A549 (cell line): ENCODE results near the gene RBM26.

ENCODE experiments used
- BCL3 ChIP-seq: fragments of >200 bp; sonication (Bioruptor Twin); formaldehyde crosslinking; IDR thresholded peaks from 3 replicates; pipeline ENCODE4 v1.6.1; 2016
- CBX2 ChIP-seq: fragments of 200-600 bp; sonication (generic); IDR thresholded peaks from 2 replicates; pipeline ENCODE4 v1.6.1; 2016; ENCODE audit warnings: low read depth, mild to moderate bottlenecking, borderline replicate concordance
- JUNB ChIP-seq: fragments of >200 bp; sonication (Bioruptor Twin); formaldehyde crosslinking; IDR thresholded peaks from 2 replicates; pipeline ENCODE4 v1.6.1; 2016
- KDM5A ChIP-seq: fragments of 200-600 bp; sonication (generic); IDR thresholded peaks from 2 replicates; pipeline ENCODE4 v1.6.1; 2016; ENCODE audit warnings: antibody characterized with exemption, mild to moderate bottlenecking
- MAFK ChIP-seq: fragments of 450-650 bp; IDR thresholded peaks from 2 replicates; pipeline ENCODE4 v1.6.1; 2014; ENCODE audit not compliant: partially characterized antibody
- MAZ ChIP-seq: fragments of 150-350 bp; IDR thresholded peaks from 2 replicates; pipeline ENCODE4 v1.6.1; 2014; ENCODE audit warnings: antibody characterized with exemption, low read depth, low read length, borderline replicate concordance
- NR3C1 ChIP-seq: fragments of >200 bp; sonication (Bioruptor Twin); formaldehyde crosslinking; IDR thresholded peaks from 3 replicates; pipeline ENCODE4 v1.6.1; 2017
- POLR2AphosphoS2 ChIP-seq: conservative IDR thresholded peaks from 2 replicates; pipeline ENCODE4 v1.6.1; 2012; ENCODE audit warnings: low read length, improper control_type of control experiment, inconsistent platforms
- TF ChIP-seq, protein P1 (sequence below): fragments of >200 bp; sonication (Bioruptor Twin); formaldehyde crosslinking; IDR thresholded peaks from 3 replicates; pipeline ENCODE4 v1.5.1; 2016

DNA sequence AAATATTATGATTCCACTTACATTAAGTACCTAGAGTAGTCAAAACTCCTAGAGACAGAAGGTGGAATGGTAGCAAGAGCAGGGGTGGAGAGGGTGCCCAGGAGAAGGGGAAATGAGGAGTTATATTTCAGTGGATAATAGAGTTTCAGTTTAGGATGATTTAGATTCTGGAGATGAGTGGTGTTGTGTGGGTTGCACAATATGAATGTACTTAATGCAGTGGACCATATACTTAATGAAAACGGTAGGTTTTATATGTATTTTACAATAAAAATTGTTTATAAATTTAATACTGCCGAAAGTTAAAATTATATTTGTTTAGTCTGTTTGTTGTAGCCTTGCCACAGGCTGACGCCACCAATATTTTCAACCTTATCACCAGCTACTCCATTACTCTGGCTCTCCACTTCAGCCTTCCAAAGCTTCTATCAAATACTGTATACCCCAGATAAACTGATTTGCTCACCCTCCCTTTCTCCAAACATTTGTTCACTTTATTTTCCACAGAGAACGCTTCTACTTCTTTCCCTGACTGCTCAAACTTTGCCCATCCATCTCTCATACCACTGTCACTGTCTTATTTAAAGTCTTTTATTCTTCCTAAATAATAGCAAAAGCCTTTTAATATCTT is 1.4 kb upstream of the RBM26 start:
- no peak for TF ChIP-seq KDM5A
- no peak for TF ChIP-seq POLR2AphosphoS2
- TF ChIP-seq MAFK, result no peak
- TF ChIP-seq, protein P1, sequence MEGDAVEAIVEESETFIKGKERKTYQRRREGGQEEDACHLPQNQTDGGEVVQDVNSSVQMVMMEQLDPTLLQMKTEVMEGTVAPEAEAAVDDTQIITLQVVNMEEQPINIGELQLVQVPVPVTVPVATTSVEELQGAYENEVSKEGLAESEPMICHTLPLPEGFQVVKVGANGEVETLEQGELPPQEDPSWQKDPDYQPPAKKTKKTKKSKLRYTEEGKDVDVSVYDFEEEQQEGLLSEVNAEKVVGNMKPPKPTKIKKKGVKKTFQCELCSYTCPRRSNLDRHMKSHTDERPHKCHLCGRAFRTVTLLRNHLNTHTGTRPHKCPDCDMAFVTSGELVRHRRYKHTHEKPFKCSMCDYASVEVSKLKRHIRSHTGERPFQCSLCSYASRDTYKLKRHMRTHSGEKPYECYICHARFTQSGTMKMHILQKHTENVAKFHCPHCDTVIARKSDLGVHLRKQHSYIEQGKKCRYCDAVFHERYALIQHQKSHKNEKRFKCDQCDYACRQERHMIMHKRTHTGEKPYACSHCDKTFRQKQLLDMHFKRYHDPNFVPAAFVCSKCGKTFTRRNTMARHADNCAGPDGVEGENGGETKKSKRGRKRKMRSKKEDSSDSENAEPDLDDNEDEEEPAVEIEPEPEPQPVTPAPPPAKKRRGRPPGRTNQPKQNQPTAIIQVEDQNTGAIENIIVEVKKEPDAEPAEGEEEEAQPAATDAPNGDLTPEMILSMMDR, result no peak
- TF ChIP-seq JUNB, result no peak
- TF ChIP-seq MAZ, result no peak
- TF ChIP-seq CBX2, result no peak
- no peak for TF ChIP-seq NR3C1
- TF ChIP-seq BCL3, result no peak
